Measurements from ENCODE around the gene CCNY.

CCNY gene

DNA sequence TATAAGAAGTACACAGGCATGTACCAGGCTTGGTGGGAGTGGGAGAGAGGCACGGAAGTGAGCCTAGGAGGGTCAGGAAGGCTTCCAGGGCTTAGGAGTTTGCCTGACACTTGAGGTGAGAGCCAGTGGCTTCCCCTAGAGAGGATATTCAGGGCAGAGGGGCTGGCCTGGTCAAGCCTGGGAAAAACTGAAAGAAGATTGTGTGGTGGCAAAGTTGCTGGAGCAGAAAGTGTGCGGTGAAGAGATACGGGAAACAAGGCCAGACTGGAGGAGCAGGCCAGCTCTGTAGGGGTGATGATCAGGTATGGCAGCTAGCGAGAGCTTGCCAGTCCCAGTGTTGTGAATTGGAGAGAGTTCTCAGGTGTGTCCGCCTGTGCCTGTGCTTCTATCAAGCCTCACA is 129.9 kb downstream of the CCNY start:
- no peaks in the 10 kb centered on the region for H3K9me3 Mint-ChIP-seq
- no peak overlapping the region for H3K4me3 Mint-ChIP-seq
- H3K27ac Mint-ChIP-seq: no peak overlapping the region
- peaks cover 32% of the 10 kb centered on the region for H3K4me1 Mint-ChIP-seq
- peaks cover 3% of the 10 kb centered on the region for H3K36me3 Mint-ChIP-seq
- no peak for DNase-seq (ENCODE audit: low spot score in 2 of 2)
- H3K27me3 Mint-ChIP-seq: no peaks in the 10 kb centered on the region
- no peak for ATAC-seq (ENCODE audit: low read depth)

DNA sequence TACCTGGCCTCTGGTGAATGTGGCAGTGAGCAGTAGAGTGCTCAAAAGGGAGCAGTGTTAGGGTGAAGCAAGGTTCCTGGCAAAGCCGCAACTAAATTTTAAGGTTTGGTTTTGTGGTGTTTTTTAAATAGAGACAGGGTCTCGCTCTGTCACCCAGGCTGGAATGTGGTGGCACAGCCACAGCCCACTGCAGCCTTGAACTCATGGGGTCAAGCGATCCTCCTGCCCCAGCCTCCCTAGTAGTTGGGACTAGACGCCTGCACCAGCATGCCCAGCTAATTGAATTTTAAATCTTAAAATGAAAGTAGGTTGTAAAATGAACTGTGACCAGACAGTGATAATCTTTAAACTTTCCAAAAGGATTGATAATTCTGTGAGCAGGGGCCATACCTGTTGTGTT is 130.4 kb downstream of the CCNY start:
- Mint-ChIP-seq H3K4me1 (peaks cover 29% of the 10 kb centered on the region), H3K9me3 (no peaks in the 10 kb centered on the region), H3K27ac (no peak overlapping the region), H3K27me3 (no peaks in the 10 kb centered on the region), H3K36me3 (peaks cover 3% of the 10 kb centered on the region), H3K4me3 (no peak overlapping the region)
- no peak for ATAC-seq (ENCODE audit: low read depth)
- DNase-seq (ENCODE audit: low spot score in 2 of 2): no peak

DNA sequence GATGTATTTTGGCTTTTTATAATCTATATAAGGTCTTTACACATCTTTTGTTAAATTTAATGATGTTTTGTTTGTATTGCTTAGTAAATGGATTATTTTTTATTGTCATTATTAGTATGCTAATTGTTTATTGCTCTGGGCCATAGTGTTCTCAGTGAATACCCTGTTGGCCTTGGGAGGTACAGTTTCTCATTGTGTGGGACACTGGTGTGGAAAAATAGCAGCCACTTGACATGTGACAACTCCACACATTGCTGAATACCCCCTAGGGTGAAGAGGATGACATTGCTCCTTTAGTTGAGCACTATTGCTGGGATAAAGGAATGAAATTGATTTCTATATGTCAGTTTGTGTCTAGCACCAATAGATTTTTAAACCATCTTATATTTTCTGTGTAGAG is 130.9 kb downstream of the CCNY start:
- DNase-seq (ENCODE audit: low spot score in 2 of 2) (no peak), ATAC-seq (ENCODE audit: low read depth) (no peak)
- no peaks in the 10 kb centered on the region for H3K27me3 Mint-ChIP-seq
- H3K27ac Mint-ChIP-seq: no peak overlapping the region
- peaks cover 3% of the 10 kb centered on the region for H3K36me3 Mint-ChIP-seq
- no peaks in the 10 kb centered on the region for H3K9me3 Mint-ChIP-seq
- no peak overlapping the region for H3K4me3 Mint-ChIP-seq
- peaks cover 25% of the 10 kb centered on the region for H3K4me1 Mint-ChIP-seq

DNA sequence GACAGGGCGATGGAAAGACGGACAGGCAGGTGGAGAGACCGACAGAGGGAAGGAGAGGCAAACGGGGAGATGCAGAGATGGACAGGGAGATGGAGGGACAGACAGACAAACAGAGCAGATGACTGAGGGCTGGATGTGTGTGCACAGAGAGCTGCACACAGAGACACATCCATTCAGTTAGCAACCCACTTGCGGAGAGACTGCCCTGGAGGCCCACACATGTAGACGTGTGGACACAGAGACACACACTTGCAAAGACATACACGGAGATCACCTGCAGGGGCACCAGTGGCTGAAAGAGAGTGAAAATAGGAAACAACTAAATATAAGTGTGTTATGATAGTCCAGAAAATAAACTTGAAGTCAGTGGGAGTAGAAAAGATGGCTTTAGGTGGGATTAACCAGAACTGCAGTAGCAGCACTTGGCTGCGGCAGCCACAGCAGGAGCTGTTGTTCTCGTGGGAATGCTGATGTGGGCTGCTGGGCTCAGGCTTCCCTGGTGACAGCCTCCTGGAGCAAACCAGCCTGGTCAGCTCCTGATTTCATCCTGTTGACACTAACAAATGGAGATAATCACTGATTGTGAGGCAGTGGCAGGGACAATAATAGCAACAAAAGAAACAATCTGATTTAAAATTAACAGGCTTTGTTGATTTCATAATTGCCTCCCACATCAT is 134.1 kb downstream of the CCNY start:
- H3K27ac Mint-ChIP-seq: peak overlapping the region; percentile 11
- H3K4me3 Mint-ChIP-seq: no peak overlapping the region
- H3K36me3 Mint-ChIP-seq: peaks cover 4% of the 10 kb centered on the region
- DNase-seq (ENCODE audit: low spot score in 2 of 2) (no peak), ATAC-seq (ENCODE audit: low read depth) (no peak)
- H3K9me3 Mint-ChIP-seq: no peaks in the 10 kb centered on the region
- peaks cover 16% of the 10 kb centered on the region for H3K4me1 Mint-ChIP-seq
- no peaks in the 10 kb centered on the region for H3K27me3 Mint-ChIP-seq

DNA sequence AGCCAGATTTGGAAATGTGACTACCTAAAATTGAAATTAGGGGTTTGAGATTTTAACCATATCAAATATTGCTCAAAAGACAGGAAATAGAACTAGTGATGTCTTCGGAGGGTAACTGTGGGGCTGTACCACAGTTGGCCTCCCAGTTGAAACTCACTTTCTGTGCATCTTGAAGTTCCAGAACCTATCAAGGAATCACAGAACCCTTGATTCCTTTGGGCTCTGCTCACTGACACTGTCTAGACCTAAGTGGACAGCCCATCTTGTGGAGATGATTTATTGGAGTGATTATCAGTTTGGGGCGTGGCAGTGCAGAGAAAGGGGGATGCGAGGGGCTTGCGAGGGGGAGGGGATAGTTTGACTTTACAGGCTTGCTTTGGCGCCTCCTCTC is 134.6 kb downstream of the CCNY start:
- peaks cover 16% of the 10 kb centered on the region for H3K4me1 Mint-ChIP-seq
- ATAC-seq (ENCODE audit: low read depth): no peak
- no peak for DNase-seq (ENCODE audit: low spot score in 2 of 2)
- peaks cover 4% of the 10 kb centered on the region for H3K36me3 Mint-ChIP-seq
- H3K27ac Mint-ChIP-seq: no peak overlapping the region
- H3K27me3 Mint-ChIP-seq: no peaks in the 10 kb centered on the region
- H3K9me3 Mint-ChIP-seq: no peaks in the 10 kb centered on the region
- H3K4me3 Mint-ChIP-seq: no peak overlapping the region

DNA sequence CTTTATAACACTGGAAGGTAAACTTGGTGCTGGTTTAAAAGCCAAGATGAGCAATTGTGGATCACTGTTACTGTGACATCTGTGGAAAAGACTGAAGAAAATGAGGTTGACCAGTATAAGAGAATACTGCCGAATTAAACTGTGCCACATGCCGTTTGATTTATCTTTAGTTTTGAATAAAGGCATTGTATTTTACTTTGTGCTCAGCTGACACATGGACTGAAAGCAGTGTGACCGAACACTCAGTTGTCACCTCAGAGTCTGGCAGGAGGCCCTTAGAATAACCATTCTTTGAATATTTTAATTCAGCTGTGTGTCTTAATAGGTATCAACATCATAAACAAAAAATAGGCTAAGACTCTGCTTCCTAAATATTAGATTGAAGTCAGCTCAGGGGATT is 135.1 kb downstream of the CCNY start:
- Mint-ChIP-seq H3K4me3 (no peak overlapping the region), H3K4me1 (peaks cover 16% of the 10 kb centered on the region), H3K36me3 (peaks cover 4% of the 10 kb centered on the region), H3K27ac (no peak overlapping the region), H3K9me3 (no peaks in the 10 kb centered on the region), H3K27me3 (no peaks in the 10 kb centered on the region)
- DNase-seq (ENCODE audit: low spot score in 2 of 2) (no peak), ATAC-seq (ENCODE audit: low read depth) (no peak)

DNA sequence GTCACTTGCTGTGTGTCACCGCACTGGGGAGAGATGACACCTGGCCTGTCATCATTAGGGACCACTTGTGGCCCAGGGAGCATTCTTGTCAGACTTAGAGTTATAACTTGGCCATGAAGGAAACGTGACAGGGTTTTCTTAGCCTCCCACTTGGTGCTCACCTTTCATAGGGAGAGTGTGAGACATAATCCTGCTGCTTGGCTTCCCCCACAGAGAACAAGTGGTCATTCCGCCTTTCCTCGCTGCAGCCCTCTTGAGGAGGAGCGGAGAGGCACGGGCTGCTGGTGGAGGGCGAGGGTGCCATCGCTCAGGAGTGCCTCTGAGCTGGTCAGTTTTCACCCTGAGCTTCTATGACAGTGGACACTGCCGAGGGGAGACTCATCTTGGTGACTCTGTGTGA is 143.8 kb downstream of the CCNY start:
- ATAC-seq (ENCODE audit: low read depth): no peak
- H3K4me1 Mint-ChIP-seq: peaks cover 16% of the 10 kb centered on the region

DNA sequence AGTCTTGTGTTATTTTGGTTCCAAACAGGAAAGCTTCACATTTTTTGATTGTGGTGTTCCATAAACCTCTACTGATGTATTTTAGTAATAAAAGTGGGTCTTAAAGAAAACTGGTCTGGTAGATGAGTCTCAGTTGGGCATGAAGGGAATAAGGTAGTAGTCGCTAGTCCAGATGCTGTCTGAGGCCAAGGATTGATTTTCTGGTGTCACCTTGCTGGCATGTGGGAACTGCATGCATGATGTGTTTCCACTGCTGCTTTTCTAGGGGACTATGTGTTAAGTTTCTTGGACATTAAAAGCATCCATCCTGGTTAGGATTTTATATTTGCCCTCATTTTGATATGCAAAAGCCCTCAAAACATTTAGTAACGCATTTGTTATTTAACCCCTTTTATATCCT is 145.1 kb downstream of the CCNY start:
- H3K27me3 Mint-ChIP-seq: no peaks in the 10 kb centered on the region
- no peak for ATAC-seq (ENCODE audit: low read depth)

More for the DNA sequence above, 143.8 kb downstream of the CCNY start:
- H3K4me3 Mint-ChIP-seq: no peak overlapping the region
- no peak for DNase-seq (ENCODE audit: low spot score in 2 of 2)
- H3K36me3 Mint-ChIP-seq: peaks cover 19% of the 10 kb centered on the region
- no peaks in the 10 kb centered on the region for H3K9me3 Mint-ChIP-seq
- H3K27me3 Mint-ChIP-seq: no peaks in the 10 kb centered on the region
- peak overlapping the region; percentile 85 for H3K27ac Mint-ChIP-seq

DNA sequence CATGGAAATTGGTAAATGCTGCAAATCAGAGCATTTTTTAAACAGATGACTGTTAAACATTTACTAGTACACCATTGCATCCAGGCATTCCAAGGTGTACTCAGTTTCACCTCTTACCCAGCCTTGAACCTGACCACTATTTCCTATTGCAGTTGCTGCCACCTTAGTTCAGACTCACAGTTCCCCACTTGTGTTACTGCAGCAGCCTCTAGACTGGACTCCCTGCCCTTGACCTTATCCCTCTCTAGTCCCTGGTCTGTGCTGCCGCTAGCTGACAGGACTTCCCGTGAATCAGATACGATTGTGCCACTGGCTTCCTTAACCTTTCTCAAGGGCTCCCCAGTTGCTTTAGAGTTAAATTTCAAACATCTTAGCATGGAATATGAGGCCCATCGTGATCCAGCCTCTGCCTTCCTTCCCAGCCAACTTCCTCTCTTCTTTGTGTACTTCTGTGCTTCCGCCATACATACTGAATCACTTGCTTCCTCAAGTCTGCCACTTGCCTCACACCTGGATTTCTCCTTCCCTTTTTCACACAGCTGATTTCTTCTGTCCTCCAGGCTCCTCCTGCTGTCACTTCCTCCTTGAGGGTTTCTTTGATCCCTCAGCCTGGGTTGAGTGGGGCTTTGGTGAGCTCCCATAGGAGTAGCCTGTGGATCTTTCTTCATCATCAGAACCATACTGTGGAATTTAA is 150.1 kb downstream of the CCNY start:
- DNase-seq (ENCODE audit: low spot score in 2 of 2): no peak
- Mint-ChIP-seq H3K27me3 (no peaks in the 10 kb centered on the region), H3K36me3 (peaks cover 29% of the 10 kb centered on the region), H3K4me3 (no peak overlapping the region), H3K27ac (peak overlapping the region; percentile 66), H3K9me3 (no peaks in the 10 kb centered on the region), H3K4me1 (peaks cover 21% of the 10 kb centered on the region)
- no peak for ATAC-seq (ENCODE audit: low read depth)

More for the DNA sequence above, 145.1 kb downstream of the CCNY start:
- H3K36me3 Mint-ChIP-seq: peaks cover 27% of the 10 kb centered on the region
- no peak overlapping the region for H3K4me3 Mint-ChIP-seq
- H3K4me1 Mint-ChIP-seq: peaks cover 22% of the 10 kb centered on the region
- H3K9me3 Mint-ChIP-seq: no peaks in the 10 kb centered on the region
- H3K27ac Mint-ChIP-seq: peak overlapping the region; percentile 86
- no peak for DNase-seq (ENCODE audit: low spot score in 2 of 2)

DNA sequence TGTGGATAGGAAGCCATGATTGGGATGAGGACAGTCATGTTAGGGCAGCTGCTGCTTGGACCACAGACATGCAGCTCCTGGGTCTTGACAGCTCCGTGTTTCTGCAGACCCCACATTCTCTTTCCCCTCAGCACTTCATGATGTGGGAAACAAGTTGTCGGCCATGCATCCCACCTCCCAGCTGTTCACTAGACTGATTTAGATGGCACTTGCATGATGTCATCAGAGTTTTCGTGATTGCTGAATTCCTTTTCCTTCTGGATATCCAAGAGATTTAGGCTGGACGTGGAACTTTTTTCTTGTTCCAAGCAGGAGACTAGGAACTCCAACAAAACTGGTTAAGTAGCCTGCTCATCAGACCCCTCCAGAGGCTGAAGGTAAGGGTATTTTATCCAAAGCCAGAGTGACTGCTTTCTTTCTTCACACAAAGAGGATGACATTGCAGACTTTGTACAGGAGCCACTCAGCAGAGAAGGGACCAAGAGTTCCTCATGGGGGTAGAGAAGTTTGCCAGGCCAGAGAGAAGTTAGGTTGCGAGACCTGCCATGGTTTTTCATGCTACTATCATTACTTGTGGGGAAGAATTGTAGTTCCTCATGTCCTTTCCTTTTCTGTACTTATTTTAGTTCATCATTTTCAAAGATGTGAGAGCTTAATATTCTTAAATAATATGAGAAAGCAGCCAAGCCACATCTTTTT is 151.2 kb downstream of the CCNY start:
- peak overlapping the region; percentile 66 for H3K27ac Mint-ChIP-seq
- H3K27me3 Mint-ChIP-seq: no peaks in the 10 kb centered on the region
- peaks cover 31% of the 10 kb centered on the region for H3K36me3 Mint-ChIP-seq
- no peak overlapping the region for H3K4me3 Mint-ChIP-seq
- DNase-seq (ENCODE audit: low spot score in 2 of 2): no peak
- peaks cover 20% of the 10 kb centered on the region for H3K4me1 Mint-ChIP-seq
- ATAC-seq (ENCODE audit: low read depth): no peak
- H3K9me3 Mint-ChIP-seq: no peaks in the 10 kb centered on the region

DNA sequence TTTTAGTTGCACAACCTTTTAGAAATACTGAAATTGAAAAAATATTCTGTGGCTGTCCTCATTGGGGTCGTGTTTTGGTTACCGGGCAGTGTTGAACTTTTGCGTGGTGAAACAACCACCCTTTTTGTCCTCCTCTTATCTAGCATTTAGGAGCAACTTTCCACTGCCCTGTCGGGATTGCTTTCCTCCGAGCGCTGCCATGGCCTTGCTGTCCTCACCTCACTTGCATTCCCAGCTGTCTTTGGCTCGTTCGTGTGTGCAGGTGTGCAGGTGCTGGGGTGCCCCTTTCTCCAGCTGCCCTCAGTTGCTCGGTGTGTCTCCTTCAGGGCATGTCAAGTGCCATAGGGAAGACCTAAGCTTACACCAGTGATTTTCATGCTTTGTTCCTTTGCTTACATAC is 151.9 kb downstream of the CCNY start:
- DNase-seq (ENCODE audit: low spot score in 2 of 2): no peak
- H3K27me3 Mint-ChIP-seq: no peaks in the 10 kb centered on the region
- no peak overlapping the region for H3K4me3 Mint-ChIP-seq
- H3K36me3 Mint-ChIP-seq: peaks cover 30% of the 10 kb centered on the region
- no peaks in the 10 kb centered on the region for H3K9me3 Mint-ChIP-seq
- H3K4me1 Mint-ChIP-seq: peaks cover 26% of the 10 kb centered on the region
- no peak for ATAC-seq (ENCODE audit: low read depth)
- no peak overlapping the region for H3K27ac Mint-ChIP-seq

DNA sequence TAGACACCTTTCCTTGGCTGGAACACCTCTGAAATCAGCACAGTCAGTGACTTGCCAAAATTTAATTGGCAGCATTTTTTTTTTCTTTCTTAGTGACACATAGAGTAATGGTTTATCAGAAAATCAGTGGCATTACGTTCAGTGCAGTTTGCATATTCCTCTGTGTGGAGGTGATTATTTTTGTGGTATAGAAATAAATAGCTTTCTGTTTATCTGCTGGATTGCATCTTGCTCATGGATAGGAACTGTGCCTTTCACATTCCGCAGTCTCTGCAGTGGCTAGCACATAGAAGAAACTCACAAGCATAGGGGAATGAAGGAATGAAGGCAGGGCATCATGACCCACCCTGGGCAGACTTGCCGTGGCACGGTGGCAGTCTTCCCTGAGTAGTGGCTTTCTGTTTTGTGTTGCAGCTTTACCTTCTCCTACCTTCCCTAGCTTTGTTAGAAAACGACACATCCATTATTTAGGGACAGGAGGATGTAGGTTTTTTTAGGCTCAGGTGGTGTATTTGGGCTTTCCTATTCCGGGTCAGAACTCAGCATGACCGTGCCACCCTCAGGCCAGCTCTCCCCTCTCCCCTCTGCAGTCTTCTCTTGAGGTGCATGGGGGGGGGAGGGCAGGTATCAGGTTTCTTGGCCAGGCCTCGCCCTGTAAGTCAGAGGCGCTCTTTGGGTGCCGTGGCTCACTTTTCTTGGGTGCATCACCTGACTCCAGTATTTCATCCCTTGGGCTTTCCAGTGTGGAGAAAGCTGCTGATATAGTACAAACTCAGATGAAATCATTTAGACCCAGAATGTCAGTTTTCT is 156.3 kb downstream of the CCNY start:
- DNase-seq (ENCODE audit: low spot score in 2 of 2) (no peak), ATAC-seq (ENCODE audit: low read depth) (no peak)
- Mint-ChIP-seq H3K4me1 (peaks cover 44% of the 10 kb centered on the region), H3K27me3 (no peaks in the 10 kb centered on the region), H3K27ac (peak overlapping the region; percentile 81), H3K9me3 (no peaks in the 10 kb centered on the region), H3K4me3 (no peak overlapping the region), H3K36me3 (peaks cover 7% of the 10 kb centered on the region)

DNA sequence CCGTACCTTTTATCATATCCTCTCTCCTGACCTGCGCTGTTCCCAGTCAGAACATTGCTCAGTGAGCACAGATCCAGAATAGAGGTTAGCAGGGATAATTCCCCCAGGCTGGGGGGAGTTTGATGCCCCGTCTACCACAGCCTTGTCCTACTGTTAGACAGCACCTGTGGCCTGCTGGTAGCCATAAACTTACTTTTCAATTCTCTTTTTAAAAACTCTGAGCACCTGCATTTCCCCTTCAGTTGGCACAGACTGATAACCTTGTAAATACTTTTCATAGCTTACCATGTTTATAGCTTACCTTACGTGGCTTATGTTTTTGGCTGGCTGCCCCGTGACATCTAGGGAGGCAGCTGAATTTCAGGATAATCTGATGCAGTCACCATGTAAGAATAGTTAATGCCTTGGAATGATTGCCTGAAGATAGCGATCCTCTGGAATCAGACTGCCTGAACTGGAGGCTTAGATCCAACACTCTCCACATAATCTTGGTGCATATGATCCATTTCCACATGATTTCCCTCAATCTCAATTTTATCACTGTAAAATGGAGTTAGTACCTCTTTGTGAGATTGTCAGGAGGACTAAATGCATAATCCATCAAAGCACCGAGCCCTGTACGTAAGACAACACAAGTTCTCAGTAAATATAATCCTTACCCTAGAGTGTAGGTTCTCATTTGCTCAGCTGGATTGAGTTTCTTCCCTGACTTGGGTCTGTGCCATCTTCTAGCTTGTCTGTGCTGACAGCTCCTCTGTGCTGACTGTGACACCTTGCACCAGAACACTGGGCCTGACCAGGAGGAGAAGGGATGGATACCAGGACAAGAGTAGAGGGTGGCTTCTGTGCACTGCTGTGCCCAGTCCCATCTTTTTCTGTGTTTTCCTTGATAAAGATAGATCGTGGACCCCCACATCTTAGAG is 157.1 kb downstream of the CCNY start:
- H3K36me3 Mint-ChIP-seq: peaks cover 7% of the 10 kb centered on the region
- DNase-seq (ENCODE audit: low spot score in 2 of 2): no peak
- H3K27me3 Mint-ChIP-seq: no peaks in the 10 kb centered on the region
- peaks cover 52% of the 10 kb centered on the region for H3K4me1 Mint-ChIP-seq
- H3K27ac Mint-ChIP-seq: peak overlapping the region; percentile 81
- no peak overlapping the region for H3K4me3 Mint-ChIP-seq
- no peak for ATAC-seq (ENCODE audit: low read depth)
- H3K9me3 Mint-ChIP-seq: no peaks in the 10 kb centered on the region

Data from memory B cell (primary cell).